ENCODE results near the gene GAS7.

DNA sequence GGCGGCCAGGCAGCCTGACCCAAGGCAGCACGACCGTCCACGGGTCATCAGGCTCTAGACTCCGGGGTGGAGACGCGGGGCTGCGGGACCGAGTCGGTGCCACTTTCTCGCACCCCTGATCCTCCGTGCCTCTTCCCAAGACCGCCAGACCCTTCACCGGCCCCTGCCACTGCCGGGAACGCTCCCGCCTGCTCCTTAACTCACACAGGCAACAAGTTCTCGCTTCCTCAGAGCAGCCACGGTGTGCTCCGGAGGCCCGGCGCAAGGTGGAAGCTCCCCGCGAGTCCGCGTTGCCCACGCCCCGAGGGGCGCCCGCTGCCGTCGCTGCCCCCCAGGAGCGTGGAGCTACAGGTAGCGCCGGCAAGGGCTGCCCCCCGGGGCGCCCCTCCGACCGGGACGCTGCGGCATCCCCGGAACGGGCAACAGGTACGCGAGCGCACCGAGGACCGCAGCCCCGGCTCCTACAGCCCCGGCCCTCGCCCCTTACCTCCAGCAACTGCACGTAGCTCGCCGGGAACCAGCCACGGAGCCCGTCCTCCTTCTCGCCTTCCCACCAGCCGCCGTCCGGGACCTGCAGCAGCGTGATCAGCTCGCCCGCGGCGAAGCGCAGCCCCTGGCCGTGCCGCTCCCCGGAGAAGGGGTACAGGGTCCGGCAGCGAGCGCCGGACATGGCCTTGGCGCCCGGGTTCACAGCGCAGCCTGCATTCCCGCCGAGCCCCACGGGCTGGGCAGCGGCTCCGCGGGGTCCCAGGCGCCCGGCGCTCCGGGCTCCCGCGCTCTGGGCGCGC is 491 bp downstream of the GAS7 start:
- TF ChIP-seq, protein P1, sequence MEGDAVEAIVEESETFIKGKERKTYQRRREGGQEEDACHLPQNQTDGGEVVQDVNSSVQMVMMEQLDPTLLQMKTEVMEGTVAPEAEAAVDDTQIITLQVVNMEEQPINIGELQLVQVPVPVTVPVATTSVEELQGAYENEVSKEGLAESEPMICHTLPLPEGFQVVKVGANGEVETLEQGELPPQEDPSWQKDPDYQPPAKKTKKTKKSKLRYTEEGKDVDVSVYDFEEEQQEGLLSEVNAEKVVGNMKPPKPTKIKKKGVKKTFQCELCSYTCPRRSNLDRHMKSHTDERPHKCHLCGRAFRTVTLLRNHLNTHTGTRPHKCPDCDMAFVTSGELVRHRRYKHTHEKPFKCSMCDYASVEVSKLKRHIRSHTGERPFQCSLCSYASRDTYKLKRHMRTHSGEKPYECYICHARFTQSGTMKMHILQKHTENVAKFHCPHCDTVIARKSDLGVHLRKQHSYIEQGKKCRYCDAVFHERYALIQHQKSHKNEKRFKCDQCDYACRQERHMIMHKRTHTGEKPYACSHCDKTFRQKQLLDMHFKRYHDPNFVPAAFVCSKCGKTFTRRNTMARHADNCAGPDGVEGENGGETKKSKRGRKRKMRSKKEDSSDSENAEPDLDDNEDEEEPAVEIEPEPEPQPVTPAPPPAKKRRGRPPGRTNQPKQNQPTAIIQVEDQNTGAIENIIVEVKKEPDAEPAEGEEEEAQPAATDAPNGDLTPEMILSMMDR (IDR thresholded peaks at IDR 0.05), result no peak
- no peak for TF ChIP-seq POLR2A (IDR thresholded peaks at IDR 0.05)
